GM23338 (cell line): Measurements from ENCODE around the gene RELB.

Experiments
- CREB1 ChIP-seq: fragments of 250-450 bp; sonication (Bioruptor Pico); IDR thresholded peaks from 2 replicates; pipeline ENCODE4 v1.5.0; 2020; ENCODE audit warnings: low read depth, mild to moderate bottlenecking, moderate library complexity
- ETS1 ChIP-seq: IDR thresholded peaks from 2 replicates; pipeline ENCODE4 v1.6.1; 2016; ENCODE audit warnings: antibody characterized with exemption
- EZH2 ChIP-seq: fragments of 200-600 bp; sonication (generic); IDR thresholded peaks from one replicate; pipeline ENCODE4 v1.8.0; 2017; ENCODE audit warnings: antibody characterized with exemption, mild to moderate bottlenecking, low read depth; ENCODE audit not compliant: unreplicated experiment
- EZH2phosphoT487 ChIP-seq: fragments of 200-600 bp; sonication (generic); IDR thresholded peaks from one replicate; pipeline ENCODE4 v1.8.1; 2018; ENCODE audit warnings: antibody characterized with exemption; ENCODE audit not compliant: unreplicated experiment
- JUNB ChIP-seq: IDR thresholded peaks from one replicate; pipeline ENCODE4 v1.6.1; 2016; ENCODE audit warnings: antibody characterized with exemption; ENCODE audit not compliant: unreplicated experiment
- NANOG ChIP-seq: IDR thresholded peaks from 2 replicates; pipeline ENCODE4 v1.6.1; 2016; ENCODE audit warnings: antibody characterized with exemption, borderline replicate concordance
- POLR2AphosphoS5 ChIP-seq: IDR thresholded peaks from 2 replicates; pipeline ENCODE4 v1.6.1; 2016; ENCODE audit warnings: antibody characterized with exemption, low read depth
- REST ChIP-seq: IDR thresholded peaks from one replicate; pipeline ENCODE4 v1.6.1; 2018; ENCODE audit warnings: antibody characterized with exemption; ENCODE audit not compliant: unreplicated experiment
- STAT1 ChIP-seq: IDR thresholded peaks from one replicate; pipeline ENCODE4 v1.6.1; 2016; ENCODE audit warnings: antibody characterized with exemption; ENCODE audit not compliant: unreplicated experiment
- ZNF114 ChIP-seq: fragments of 250-450 bp; sonication (Bioruptor Pico); IDR thresholded peaks from 2 replicates; pipeline ENCODE4 v1.5.0; 2020; ENCODE audit warnings: mild to moderate bottlenecking, moderate library complexity
- ZNF331 ChIP-seq: fragments of 250-450 bp; sonication (Bioruptor Pico); IDR thresholded peaks from 2 replicates; pipeline ENCODE4 v1.5.0; 2020; ENCODE audit warnings: low read depth, mild to moderate bottlenecking, moderate library complexity
- ZNF462 ChIP-seq: fragments of 250-450 bp; sonication (Bioruptor Pico); IDR thresholded peaks from 2 replicates; pipeline ENCODE4 v1.5.0; 2020; ENCODE audit warnings: mild to moderate bottlenecking, moderate library complexity
- TF ChIP-seq, protein P1 (sequence below), 2 experiments: fragments of 200-600 bp in 1 of 2; sonication (generic) in 1 of 2; conservative IDR thresholded peaks; 2 replicates each; pipeline versions ENCODE4 v1.5.1 to v1.6.1; 2016 to 2017; ENCODE audit warnings: antibody characterized with exemption in 2 of 2, low read depth in 2 of 2, mild to moderate bottlenecking in 2 of 2, moderate library complexity in 1 of 2

GRCh38 chr19:44990459-44990858, 10.8 kb upstream of the RELB start:
- TF ChIP-seq, protein P1, sequence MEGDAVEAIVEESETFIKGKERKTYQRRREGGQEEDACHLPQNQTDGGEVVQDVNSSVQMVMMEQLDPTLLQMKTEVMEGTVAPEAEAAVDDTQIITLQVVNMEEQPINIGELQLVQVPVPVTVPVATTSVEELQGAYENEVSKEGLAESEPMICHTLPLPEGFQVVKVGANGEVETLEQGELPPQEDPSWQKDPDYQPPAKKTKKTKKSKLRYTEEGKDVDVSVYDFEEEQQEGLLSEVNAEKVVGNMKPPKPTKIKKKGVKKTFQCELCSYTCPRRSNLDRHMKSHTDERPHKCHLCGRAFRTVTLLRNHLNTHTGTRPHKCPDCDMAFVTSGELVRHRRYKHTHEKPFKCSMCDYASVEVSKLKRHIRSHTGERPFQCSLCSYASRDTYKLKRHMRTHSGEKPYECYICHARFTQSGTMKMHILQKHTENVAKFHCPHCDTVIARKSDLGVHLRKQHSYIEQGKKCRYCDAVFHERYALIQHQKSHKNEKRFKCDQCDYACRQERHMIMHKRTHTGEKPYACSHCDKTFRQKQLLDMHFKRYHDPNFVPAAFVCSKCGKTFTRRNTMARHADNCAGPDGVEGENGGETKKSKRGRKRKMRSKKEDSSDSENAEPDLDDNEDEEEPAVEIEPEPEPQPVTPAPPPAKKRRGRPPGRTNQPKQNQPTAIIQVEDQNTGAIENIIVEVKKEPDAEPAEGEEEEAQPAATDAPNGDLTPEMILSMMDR (conservative IDR thresholded peaks at IDR 0.05; ENCODE audit: low read depth in 2 of 2) = no peak
- TF ChIP-seq EZH2 (no peak), REST (no peak), ETS1 (no peak), POLR2AphosphoS5 (no peak), EZH2phosphoT487 (no peak), JUNB (no peak), ZNF331 (CRISPR knock-in tag) (no peak), CREB1 (CRISPR knock-in tag) (no peak), ZNF114 (CRISPR knock-in tag) (no peak), STAT1 (no peak), ZNF462 (CRISPR knock-in tag) (no peak), NANOG (no peak)
